AG10803 (cell line): Measurements from ENCODE around the gene ZNF764.
"Not testable (repeated sequence)": the region's sequence is repeated elsewhere in the genome, so short reads cannot be mapped to it uniquely, and the experiment has no call there.

ENCODE experiments used
- DNase-seq: peaks from one replicate; pipeline ENCODE4 v3.0.0; 2010; ENCODE audit warnings: low read depth
- H3K4me3 ChIP-seq: 2 replicates; pipeline ENCODE4 v1.5.1; 2011; ENCODE audit warnings: mild to moderate bottlenecking, low read length, control low read depth
- TF ChIP-seq, protein P1 (sequence below): conservative IDR thresholded peaks from 2 replicates; pipeline ENCODE4 v1.5.1; 2011; ENCODE audit warnings: mild to moderate bottlenecking, low read length, control low read depth, inconsistent platforms

Gene ZNF764

DNA sequence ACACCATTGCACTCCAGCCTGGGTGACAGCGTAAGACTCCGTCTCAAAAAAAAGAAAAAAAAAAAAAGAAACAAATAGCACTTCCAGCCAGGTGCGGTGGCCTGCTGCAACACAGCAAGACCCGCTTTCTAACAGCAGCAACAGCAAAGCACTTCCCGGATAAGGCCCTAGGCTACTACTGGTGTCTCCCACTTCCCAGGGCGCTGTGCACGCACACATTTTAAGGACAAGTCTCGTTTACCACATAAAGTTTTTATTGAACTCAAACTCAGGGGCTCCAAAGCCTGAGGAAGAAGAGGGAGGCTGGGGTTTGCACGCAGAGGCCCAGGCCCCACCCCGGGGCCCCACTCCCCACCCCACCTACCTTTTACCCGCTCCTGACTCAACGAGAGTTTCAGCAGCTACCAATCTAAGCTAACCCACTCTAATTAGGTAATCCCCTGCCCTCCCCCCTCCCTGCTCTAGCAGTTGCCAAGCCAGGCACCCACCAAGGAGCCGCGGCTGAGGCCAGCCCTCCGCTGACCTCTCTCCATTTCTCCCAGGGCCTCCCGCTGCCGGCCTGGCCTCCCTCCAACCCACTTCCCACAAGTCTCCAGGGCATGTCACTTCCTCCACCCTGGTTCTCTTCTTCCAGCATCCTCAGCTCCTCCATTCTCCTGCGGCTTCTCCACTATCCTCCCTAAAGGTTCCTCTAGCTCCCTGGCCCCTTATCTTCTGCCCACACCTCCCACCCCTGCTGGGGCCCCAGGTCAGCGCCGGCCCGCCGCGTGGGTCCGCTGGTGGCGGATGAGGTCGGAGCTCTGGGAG, 34.2 kb downstream of the ZNF764 start:
- TF ChIP-seq, protein P1, sequence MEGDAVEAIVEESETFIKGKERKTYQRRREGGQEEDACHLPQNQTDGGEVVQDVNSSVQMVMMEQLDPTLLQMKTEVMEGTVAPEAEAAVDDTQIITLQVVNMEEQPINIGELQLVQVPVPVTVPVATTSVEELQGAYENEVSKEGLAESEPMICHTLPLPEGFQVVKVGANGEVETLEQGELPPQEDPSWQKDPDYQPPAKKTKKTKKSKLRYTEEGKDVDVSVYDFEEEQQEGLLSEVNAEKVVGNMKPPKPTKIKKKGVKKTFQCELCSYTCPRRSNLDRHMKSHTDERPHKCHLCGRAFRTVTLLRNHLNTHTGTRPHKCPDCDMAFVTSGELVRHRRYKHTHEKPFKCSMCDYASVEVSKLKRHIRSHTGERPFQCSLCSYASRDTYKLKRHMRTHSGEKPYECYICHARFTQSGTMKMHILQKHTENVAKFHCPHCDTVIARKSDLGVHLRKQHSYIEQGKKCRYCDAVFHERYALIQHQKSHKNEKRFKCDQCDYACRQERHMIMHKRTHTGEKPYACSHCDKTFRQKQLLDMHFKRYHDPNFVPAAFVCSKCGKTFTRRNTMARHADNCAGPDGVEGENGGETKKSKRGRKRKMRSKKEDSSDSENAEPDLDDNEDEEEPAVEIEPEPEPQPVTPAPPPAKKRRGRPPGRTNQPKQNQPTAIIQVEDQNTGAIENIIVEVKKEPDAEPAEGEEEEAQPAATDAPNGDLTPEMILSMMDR: no peak
- no peak overlapping the region for H3K4me3 ChIP-seq
- DNase-seq: no peak

DNA sequence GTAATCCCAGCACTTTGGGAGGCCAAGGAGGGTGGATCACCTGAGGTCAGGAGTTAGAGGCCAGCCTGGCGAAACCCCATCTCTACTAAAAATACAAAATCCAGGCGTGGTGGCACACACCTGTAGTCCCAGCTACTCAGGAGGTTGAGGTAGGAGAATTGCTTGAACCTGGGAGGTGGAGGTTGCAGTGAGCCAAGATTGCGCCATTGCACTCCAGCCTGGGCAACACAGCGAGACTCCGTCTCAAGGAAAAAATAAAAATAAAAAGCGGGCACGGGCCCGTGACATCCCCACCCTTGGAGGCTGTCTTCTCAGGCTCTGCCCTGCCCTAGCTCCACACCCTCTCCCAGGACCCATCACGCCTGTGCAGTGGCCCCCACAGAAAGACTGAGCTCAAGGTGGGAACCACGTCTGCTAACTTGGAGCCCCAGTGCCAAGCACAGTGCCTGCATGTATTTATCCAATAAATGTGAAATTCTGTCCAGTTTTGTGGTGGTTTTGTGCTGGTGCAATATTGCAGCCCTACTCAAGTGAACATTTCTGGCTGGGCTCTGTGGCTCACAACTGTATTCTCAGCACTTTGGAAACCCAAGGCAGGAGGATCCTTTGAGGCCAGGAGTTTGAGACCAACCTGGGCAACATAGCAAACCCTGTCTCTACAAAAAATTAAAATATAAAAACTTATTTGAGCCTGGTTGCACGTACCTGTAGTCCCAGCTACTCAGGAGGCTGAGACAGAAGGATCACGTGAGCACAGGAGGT, 35.3 kb downstream of the ZNF764 start:
- H3K4me3 ChIP-seq, DNase-seq: not testable (repeated sequence)

DNA sequence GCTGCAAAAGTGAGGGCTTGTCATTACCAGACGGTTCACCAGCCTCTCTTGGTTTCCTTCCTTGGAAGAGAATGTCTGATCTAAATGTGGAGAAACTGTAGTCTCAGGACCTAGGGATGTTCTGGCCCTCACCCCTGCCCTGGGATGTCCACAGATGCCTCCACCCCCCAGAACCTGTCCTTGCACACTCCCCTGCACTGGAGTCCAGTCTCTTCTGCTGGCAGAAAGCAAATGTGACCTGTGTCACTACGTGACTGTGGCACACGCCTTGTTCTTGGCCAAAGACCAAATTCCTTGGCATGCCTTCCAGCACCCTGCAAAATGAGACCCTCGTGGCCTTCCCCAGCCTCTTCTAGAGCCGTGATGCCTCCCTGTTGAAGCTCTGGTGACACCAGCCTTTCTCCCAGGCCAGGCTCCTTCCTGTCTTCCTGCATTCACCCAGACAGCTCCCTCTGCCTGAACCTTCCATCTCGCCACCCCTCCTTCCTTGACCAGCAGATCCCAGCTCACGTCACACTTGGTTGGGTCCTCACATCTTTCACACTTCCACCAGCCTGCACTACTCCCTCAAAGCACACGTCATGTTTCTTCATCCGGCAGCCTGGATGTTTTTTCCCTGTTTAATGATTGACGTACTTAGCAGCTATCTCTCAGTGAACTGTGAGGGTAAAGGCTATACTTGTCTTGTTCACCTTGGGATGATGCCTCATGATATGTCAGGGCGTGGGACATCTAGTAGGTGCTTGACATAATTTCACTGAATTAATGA, 36.1 kb downstream of the ZNF764 start:
- no peak for DNase-seq
- TF ChIP-seq, protein P1: no peak
- no peak overlapping the region for H3K4me3 ChIP-seq

DNA sequence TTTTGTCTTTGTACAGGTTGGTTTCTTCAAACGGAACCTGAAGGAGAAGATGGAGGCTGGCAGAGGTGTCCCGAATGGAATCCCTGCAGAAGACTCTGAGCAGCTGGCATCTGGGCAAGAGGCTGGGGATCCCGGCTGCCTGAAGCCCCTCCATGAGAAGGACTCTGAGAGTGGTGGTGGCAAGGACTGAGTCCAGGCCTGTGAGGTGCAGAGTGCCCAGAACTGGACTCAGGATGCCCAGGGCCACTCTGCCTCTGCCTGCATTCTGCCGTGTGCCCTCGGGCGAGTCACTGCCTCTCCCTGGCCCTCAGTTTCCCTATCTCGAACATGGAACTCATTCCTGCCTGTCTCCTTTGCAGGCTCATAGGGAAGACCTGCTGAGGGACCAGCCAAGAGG, 36.7 kb downstream of the ZNF764 start:
- H3K4me3 ChIP-seq: no peak overlapping the region
- TF ChIP-seq, protein P1: no peak
- no peak for DNase-seq

DNA sequence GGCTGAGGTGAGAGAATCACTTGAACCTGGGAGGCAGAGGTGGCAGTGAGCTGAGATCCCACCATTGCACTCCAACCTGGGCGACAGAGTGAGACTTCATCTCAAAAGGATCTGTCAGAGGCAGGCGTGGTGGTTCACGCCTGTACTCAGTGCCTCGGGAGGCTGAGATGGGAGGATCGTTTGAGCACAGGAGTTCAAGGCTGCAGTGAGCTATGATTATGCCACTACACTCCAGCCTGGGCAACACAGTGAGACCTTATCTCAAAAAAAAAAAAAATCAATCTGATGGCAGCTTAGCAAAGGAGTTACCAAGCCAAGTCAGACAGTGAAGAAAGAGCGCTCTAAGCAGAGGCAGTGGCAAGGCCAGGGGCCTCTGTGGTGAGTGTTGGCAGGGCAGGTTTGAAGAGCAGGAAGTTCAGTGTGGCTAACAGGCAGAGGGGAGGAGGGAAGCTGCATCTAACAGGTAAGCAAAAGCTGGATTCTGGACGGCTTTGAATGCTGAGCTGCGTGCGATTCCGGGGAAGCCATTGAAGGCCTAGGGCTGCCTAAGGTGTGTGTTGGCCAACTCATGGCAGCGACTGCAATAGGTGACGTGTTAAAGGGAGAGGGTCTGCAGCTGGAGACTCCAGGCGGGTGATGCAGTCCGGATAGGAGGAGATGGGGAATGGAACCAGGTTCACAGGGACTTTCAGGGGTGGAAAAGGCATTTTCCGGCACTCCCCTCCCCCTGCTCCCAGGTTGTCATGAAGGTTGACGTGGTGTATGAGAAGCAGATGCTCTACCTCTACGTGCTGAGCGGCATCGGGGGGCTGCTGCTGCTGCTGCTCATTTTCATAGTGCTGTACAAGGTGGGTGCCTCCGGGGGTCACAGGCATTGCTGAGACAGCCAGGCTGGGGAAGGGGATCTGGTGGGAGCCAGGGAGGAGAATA, 38.8 kb downstream of the ZNF764 start:
- H3K4me3 ChIP-seq: no peak overlapping the region
- no peak for DNase-seq
- TF ChIP-seq, protein P1: no peak

DNA sequence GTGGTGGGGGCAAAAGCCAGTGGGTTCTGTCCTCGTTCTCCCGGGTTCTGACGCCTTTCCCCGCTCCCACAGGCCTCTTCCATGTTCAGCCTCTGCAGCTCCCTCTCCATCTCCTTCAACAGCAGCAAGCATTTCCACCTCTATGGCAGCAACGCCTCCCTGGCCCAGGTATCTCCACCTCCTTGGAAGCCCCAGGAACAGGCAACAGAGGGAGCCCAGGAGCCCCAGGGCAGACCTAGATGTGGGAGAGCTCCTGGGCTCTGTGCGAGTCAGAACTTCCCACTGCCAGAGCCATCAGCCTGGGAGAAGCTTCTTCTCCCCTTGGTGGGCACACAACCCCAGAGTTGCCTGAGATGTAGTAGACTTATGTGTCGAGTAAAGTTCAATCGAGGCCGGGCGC, 39.6 kb downstream of the ZNF764 start:
- no peak for DNase-seq
- H3K4me3 ChIP-seq: no peak overlapping the region
- TF ChIP-seq, protein P1: no peak
